ENCODE results near the gene EML2.

EML2 gene

GRCh38 chr19:45574526-45574925 lies 64.7 kb downstream of the EML2 start:
- Mint-ChIP-seq H3K27me3 (ENCODE audit: low read depth) (no peaks in the 10 kb centered on the region), H3K4me3 (no peak overlapping the region), H3K4me1 (ENCODE audit: low read depth) (peaks cover 14% of the 10 kb centered on the region), H3K9me3 (no peaks in the 10 kb centered on the region), H3K36me3 (ENCODE audit: low read depth) (no peaks in the 10 kb centered on the region), H3K27ac (no peak overlapping the region)

- no peaks in the 10 kb centered on the region for H3K36me3 Mint-ChIP-seq (ENCODE audit: low read depth)
- no peak overlapping the region for H3K4me3 Mint-ChIP-seq
- peaks cover 7% of the 10 kb centered on the region for H3K4me1 Mint-ChIP-seq (ENCODE audit: low read depth)
- no peaks in the 10 kb centered on the region for H3K27me3 Mint-ChIP-seq (ENCODE audit: low read depth)
- H3K27ac Mint-ChIP-seq: no peak overlapping the region
- H3K9me3 Mint-ChIP-seq: no peaks in the 10 kb centered on the region
Observed at GRCh38 chr19:45571457-45572220, 67.6 kb downstream of the EML2 start.

GRCh38 chr19:45569619-45570421 lies 69.4 kb downstream of the EML2 start:
- Mint-ChIP-seq H3K9me3 (no peaks in the 10 kb centered on the region), H3K4me1 (ENCODE audit: low read depth) (peaks cover 6% of the 10 kb centered on the region), H3K27me3 (ENCODE audit: low read depth) (no peaks in the 10 kb centered on the region), H3K4me3 (no peak overlapping the region), H3K27ac (peak overlapping the region; percentile 65), H3K36me3 (ENCODE audit: low read depth) (no peaks in the 10 kb centered on the region)

- peaks cover 6% of the 10 kb centered on the region for H3K4me1 Mint-ChIP-seq (ENCODE audit: low read depth)
Observed at GRCh38 chr19:45568732-45569131, 70.5 kb downstream of the EML2 start.

GRCh38 chr19:45567609-45568008 lies 71.6 kb downstream of the EML2 start:
- Mint-ChIP-seq H3K27me3 (ENCODE audit: low read depth) (no peaks in the 10 kb centered on the region), H3K4me1 (ENCODE audit: low read depth) (peaks cover 9% of the 10 kb centered on the region), H3K36me3 (ENCODE audit: low read depth) (peaks cover 2% of the 10 kb centered on the region), H3K27ac (no peak overlapping the region), H3K4me3 (no peak overlapping the region), H3K9me3 (no peaks in the 10 kb centered on the region)

More at GRCh38 chr19:45568732-45569131, 70.5 kb downstream of the EML2 start:
- no peaks in the 10 kb centered on the region for H3K27me3 Mint-ChIP-seq (ENCODE audit: low read depth)
- no peak overlapping the region for H3K4me3 Mint-ChIP-seq
- H3K27ac Mint-ChIP-seq: no peak overlapping the region
- H3K9me3 Mint-ChIP-seq: no peaks in the 10 kb centered on the region
- H3K36me3 Mint-ChIP-seq (ENCODE audit: low read depth): no peaks in the 10 kb centered on the region

GRCh38 chr19:45564131-45564780 lies 74.9 kb downstream of the EML2 start:
- no peaks in the 10 kb centered on the region for H3K9me3 Mint-ChIP-seq
- H3K27ac Mint-ChIP-seq: no peak overlapping the region
- no peaks in the 10 kb centered on the region for H3K27me3 Mint-ChIP-seq (ENCODE audit: low read depth)
- H3K36me3 Mint-ChIP-seq (ENCODE audit: low read depth): peaks cover 5% of the 10 kb centered on the region
- no peak overlapping the region for H3K4me3 Mint-ChIP-seq
- H3K4me1 Mint-ChIP-seq (ENCODE audit: low read depth): peaks cover 9% of the 10 kb centered on the region

GRCh38 chr19:45560686-45561085 lies 78.5 kb downstream of the EML2 start:
- Mint-ChIP-seq H3K4me3 (no peak overlapping the region), H3K27ac (no peak overlapping the region), H3K27me3 (ENCODE audit: low read depth) (no peaks in the 10 kb centered on the region), H3K36me3 (ENCODE audit: low read depth) (peaks cover 5% of the 10 kb centered on the region), H3K9me3 (no peaks in the 10 kb centered on the region), H3K4me1 (ENCODE audit: low read depth) (peaks cover 16% of the 10 kb centered on the region)

- Mint-ChIP-seq H3K27ac (no peak overlapping the region), H3K27me3 (ENCODE audit: low read depth) (no peaks in the 10 kb centered on the region), H3K4me1 (ENCODE audit: low read depth) (peaks cover 16% of the 10 kb centered on the region), H3K4me3 (no peak overlapping the region), H3K9me3 (no peaks in the 10 kb centered on the region), H3K36me3 (ENCODE audit: low read depth) (peaks cover 5% of the 10 kb centered on the region)
Observed at GRCh38 chr19:45560038-45560437, 79.2 kb downstream of the EML2 start.

All from T-helper 1 cell treated with Interleukin-12 subunit alpha and Interleukin-12 subunit beta and Interleukin-4 antibody, amounts not matched to agents 30 μg/mL and 1 μg/mL, for 36 hours (primary cell).